NCI-H2029 (cell line): ENCODE results near the gene NLN.

Experiments
- DNase-seq: peaks from one replicate; lab custom pipeline; 2025; lab: John Stamatoyannopoulos, UW

NLN gene

GRCh38 chr5:65808818-65809217 lies 86.8 kb downstream of the NLN start:
- no peak for DNase-seq

- DNase-seq: no peak
Observed at GRCh38 chr5:65809817-65810531, 88.0 kb downstream of the NLN start.

GRCh38 chr5:65811004-65811403 lies 89.0 kb downstream of the NLN start:
- DNase-seq: no peak

DNA sequence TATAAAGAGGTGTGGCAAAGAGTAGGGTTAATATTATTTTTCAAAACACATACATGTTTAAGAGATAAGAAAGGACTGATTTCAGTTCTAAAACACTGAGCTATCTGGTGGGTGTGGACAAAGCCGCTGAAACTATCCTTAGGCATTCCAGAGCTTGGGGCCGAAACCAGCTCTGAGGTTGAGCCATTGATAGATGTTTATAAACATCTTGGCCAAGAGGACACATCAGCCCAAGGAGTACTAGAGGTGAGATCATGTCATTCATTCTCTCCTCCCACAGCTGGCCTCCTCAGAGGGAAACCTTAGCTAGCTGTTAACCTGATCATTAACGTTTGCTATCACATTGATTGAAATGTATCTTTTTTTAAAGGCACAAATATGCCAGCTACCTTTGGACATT lies 89.9 kb downstream of the NLN start:
- DNase-seq: no peak

DNA sequence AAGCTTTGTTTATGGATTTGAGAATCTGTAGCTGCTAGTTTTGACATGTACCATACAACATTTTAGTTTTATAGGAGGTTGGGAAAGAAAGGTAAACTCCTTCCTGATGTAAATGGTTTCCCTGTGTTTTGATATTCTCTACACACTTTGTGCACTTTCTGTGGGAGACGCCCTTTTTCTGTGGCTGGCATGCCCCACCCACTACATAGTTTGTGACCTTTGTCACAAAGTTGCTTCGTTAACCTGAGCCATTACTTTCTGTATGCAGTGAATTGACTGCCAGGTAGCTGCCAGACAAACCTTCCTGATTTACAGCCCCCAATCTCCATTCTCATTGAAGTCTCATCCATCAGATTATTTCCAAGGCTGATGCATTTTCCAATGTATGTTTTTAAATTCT lies 90.6 kb downstream of the NLN start:
- no peak for DNase-seq

DNA sequence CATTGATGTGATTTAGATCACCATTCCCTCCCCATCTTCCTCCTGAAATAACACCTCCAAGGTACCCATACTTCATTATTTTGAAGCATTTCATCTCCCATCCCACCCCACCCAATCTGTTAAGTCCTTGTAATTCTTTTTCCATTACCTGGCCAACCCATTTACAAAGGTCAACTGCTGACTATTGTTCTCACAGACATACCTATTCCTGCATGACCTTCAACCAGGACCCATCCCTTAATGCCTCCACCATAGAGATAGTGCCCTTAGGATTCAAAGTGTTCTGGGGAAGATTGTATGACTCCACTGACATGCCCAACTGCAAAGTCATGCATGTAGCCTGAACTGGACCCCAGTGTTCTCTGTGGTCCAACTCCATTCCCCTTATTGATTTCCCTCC lies 91.2 kb downstream of the NLN start:
- DNase-seq: no peak

GRCh38 chr5:65815161-65815560 lies 93.2 kb downstream of the NLN start:
- DNase-seq: no peak

- DNase-seq: no peak
Observed at GRCh38 chr5:65816729-65817128, 94.7 kb downstream of the NLN start.

DNA sequence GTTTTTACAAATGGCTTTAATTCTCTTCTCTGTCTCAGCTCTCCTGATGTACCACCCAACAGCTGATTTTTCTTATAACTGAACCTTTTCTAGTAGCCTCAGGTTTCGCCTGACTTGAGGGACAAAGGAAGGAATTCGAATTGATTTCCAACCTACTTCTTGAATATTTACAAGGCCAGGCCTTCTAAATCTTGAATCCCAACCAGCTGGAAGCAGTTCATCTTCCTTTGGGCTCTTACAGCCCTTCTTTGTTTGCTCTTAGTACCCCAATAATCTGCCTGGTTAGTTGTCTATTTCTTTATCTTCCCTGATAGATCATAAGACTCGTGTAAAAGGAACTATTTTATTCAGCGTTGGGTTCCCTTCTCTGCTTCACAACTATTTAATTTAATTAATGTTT lies 95.9 kb downstream of the NLN start:
- no peak for DNase-seq

- no peak for DNase-seq
Observed at GRCh38 chr5:65818592-65818991, 96.6 kb downstream of the NLN start.

- DNase-seq: no peak
Observed at GRCh38 chr5:65819215-65819904, 97.4 kb downstream of the NLN start.

GRCh38 chr5:65819905-65820240 lies 97.9 kb downstream of the NLN start:
- DNase-seq: no peak

- no peak for DNase-seq
Observed at GRCh38 chr5:65820373-65820772, 98.4 kb downstream of the NLN start.

GRCh38 chr5:65821966-65822365 lies 100.0 kb downstream of the NLN start:
- DNase-seq: no peak

- no peak for DNase-seq
Observed at GRCh38 chr5:65822710-65823109, 100.7 kb downstream of the NLN start.

- no peak for DNase-seq
Observed at GRCh38 chr5:65823204-65823603, 101.2 kb downstream of the NLN start.

GRCh38 chr5:65823845-65824445 lies 101.9 kb downstream of the NLN start:
- DNase-seq: no peak

GRCh38 chr5:65825408-65826328 lies 103.7 kb downstream of the NLN start:
- no peak for DNase-seq

DNA sequence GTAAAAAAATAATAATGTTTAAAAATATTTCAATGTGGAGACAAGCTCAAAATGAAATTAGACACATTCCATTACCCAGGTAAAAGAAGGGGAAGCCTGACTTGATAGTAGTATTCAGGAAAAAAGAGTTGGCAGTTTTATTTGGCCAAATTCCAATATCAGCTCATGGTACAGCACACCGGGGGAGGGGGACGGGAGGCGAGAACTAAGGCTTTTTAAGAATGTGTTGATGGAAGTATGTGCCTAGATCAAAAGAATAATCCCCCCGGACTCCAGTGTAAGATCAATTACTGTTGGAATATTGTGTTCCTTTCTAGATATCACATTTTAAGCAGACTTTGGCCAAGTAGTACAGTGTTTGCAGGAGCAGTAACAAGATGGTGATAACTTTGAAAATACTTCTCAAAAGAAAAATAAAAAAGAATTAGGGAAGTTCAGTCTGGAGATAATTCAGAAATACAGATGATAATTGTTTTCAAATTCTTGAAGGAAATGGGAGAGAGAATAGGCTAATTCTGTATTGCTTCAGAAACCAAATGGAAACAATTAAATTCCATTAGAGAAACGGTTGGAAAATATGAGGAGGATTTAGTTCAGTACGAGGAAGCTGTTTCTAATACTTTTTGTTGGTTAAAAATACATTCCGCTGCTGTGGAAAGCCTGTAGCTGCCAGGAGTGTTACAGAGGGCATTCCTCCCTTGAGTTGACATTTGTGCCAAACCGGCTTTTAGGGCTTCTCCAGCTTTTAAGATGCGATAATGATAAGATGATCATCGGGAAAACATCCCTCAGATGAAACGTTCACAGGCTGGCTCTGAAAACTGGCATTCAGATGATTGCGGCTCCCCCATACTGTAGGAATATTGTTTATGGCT lies 106.3 kb downstream of the NLN start:
- no peak for DNase-seq

DNA sequence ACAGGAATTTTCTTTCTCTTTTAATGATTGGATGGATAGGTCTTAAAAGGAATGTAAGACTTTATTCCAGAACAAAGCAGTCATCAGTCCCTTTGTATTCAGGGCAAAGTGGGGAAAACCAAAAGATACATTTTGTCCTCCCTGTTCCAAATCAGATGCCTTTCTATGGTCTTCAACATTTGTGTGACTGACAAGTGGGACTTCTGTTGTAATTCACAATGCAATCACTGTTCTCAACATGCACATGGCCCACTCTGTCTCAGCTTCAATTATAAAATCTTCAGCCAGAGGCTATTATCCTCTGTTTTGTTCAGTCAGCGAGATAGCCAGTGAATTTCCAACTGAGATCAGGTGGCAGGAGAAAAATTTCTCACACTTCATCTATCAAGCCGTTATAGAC lies 108.9 kb downstream of the NLN start:
- no peak for DNase-seq

DNA sequence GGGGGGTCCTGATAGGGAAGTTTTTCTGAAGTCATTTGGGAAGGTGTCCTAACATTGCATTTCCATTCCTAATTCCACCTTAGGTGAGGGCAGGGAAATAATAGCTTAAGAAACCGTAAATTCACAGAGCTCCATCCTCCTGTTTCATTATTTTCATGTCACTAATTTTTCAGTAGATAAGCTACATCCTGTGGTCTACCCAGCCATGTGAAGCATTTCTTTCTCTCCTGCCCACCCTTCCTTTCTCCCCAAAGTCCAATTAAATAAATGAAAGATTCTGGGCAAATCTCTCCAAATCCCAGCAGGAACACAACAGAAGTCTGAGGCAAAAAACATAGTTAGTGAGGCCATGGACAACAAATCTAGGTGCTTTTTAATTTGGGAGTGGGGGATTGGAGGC lies 109.3 kb downstream of the NLN start:
- no peak for DNase-seq

DNA sequence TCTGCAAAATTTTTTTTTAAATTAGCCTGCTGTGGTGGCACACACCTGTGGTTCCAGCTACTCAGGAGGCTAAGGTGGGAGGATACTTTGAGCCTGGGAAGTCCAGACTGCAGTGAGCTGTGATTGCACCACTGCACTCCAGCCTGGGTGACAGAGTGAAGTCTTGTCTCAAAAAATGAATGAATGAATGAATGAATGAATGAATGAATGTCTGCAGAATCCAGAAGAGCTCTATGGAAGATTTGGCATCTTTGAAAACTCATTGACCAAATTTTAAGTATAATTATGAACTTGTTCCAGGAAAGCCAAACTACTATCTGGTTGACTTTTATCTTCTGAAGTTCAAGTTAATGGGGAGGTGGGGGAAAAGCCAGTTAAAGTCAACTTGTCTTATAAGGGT lies 110.1 kb downstream of the NLN start:
- DNase-seq: no peak
